Loucy (cell line): ENCODE measurements around the gene ZNF384.
A peak's percentile ranks its signal among the peaks of the same experiment; 100 is the strongest.
"Not testable (repeated sequence)": the region's sequence is repeated elsewhere in the genome, so short reads cannot be mapped to it uniquely, and the experiment has no call there.

Experiments
- H2AFZ ChIP-seq: fragments of 200-600 bp; sonication (generic); 2 replicates; pipeline ENCODE4 v1.6.0; 2016; ENCODE audit warnings: antibody characterized with exemption, mild to moderate bottlenecking, low read length, moderate library complexity
- H3F3A ChIP-seq: fragments of 200-600 bp; 2 replicates; pipeline ENCODE4 v1.6.0; 2016; ENCODE audit warnings: antibody characterized with exemption, low read depth, mild to moderate bottlenecking
- H3K27me3 ChIP-seq: fragments of 200-600 bp; sonication (generic); 2 replicates; pipeline ENCODE4 v1.6.1; 2014; ENCODE audit warnings: low read length, mild to moderate bottlenecking; ENCODE audit not compliant: insufficient read depth, poor library complexity, severe bottlenecking
- H3K36me3 ChIP-seq: fragments of 200-600 bp; sonication (generic); 2 replicates; pipeline ENCODE4 v1.6.1; 2016; ENCODE audit warnings: low read length; ENCODE audit not compliant: insufficient read depth
- H3K4me1 ChIP-seq: fragments of 200-600 bp; sonication (generic); 2 replicates; pipeline ENCODE4 v1.5.1; 2014; ENCODE audit warnings: low read length, mild to moderate bottlenecking; ENCODE audit not compliant: insufficient read depth, poor library complexity, severe bottlenecking
- H3K4me2 ChIP-seq: fragments of 200-600 bp; sonication (generic); 2 replicates; pipeline ENCODE4 v1.6.0; 2014; ENCODE audit warnings: antibody characterized with exemption, low read length, low read depth, mild to moderate bottlenecking; ENCODE audit not compliant: poor library complexity, severe bottlenecking
- H3K4me3 ChIP-seq: fragments of 200-600 bp; sonication (generic); 2 replicates; pipeline ENCODE4 v1.5.1; 2014; ENCODE audit warnings: low read length, mild to moderate bottlenecking, mixed read lengths; ENCODE audit not compliant: poor library complexity, severe bottlenecking
- H3K79me2 ChIP-seq: fragments of 200-600 bp; sonication (generic); 2 replicates; pipeline ENCODE4 v1.6.1; 2014; ENCODE audit warnings: low read length; ENCODE audit not compliant: insufficient read depth
- H3K9ac ChIP-seq: fragments of 200-600 bp; sonication (generic); 2 replicates; pipeline ENCODE4 v1.6.0; 2014; ENCODE audit warnings: mild to moderate bottlenecking, low read depth, low read length, moderate library complexity; ENCODE audit not compliant: poor library complexity, severe bottlenecking
- H3K9me2 ChIP-seq: fragments of 200-600 bp; sonication (generic); replicated peaks from 2 replicates; pipeline ENCODE4 v1.6.1; 2016; ENCODE audit warnings: low read depth, low read length, mixed read lengths
- H3K9me3 ChIP-seq: fragments of 200-600 bp; sonication (generic); 2 replicates; pipeline ENCODE4 v1.6.1; 2014; ENCODE audit warnings: mild to moderate bottlenecking, antibody characterized with exemption, low read length, low read depth; ENCODE audit not compliant: insufficient read depth
- H4K20me1 ChIP-seq: fragments of 200-600 bp; sonication (generic); 2 replicates; pipeline ENCODE4 v1.6.0; 2014; ENCODE audit warnings: antibody characterized with exemption, low read length, mild to moderate bottlenecking; ENCODE audit not compliant: insufficient read depth, poor library complexity, severe bottlenecking
- CTCF ChIP-seq: fragments of 200-600 bp; sonication (generic); conservative IDR thresholded peaks from 2 replicates; pipeline ENCODE4 v1.5.1; 2014; ENCODE audit warnings: mild to moderate bottlenecking, antibody characterized with exemption, low read length
- EZH2phosphoT487 ChIP-seq: fragments of 200-600 bp; IDR thresholded peaks from 2 replicates; pipeline ENCODE4 v1.6.1; 2018; ENCODE audit warnings: antibody characterized with exemption, mild to moderate bottlenecking, moderate library complexity, borderline replicate concordance

Gene ZNF384

GRCh38 chr12:6708960-6709394 is 19.8 kb upstream of the ZNF384 start:
- H3K36me3 ChIP-seq, result no peaks in the 10 kb centered on the region
- no peaks in the 10 kb centered on the region for H3F3A ChIP-seq
- H3K4me1 ChIP-seq, result peaks cover 10% of the 10 kb centered on the region
- H3K4me3 ChIP-seq, result no peak overlapping the region
- H3K79me2 ChIP-seq, result no peaks in the 10 kb centered on the region
- peak overlapping the region; percentile 32; the same call in 1 of the 2 replicates for H2AFZ ChIP-seq
- TF ChIP-seq EZH2phosphoT487 (no peak), CTCF (no peak)
- no peaks in the 10 kb centered on the region for H4K20me1 ChIP-seq
- H3K9ac ChIP-seq, result no peak overlapping the region
- no peaks in the 10 kb centered on the region for H3K9me3 ChIP-seq
- H3K9me2 ChIP-seq, result no peaks in the 10 kb centered on the region
- peak overlapping the region; percentile 13 for H3K4me2 ChIP-seq
- no peaks in the 10 kb centered on the region for H3K27me3 ChIP-seq

GRCh38 chr12:6708351-6708750 is 19.2 kb upstream of the ZNF384 start:
- H3F3A ChIP-seq, H3K9ac ChIP-seq, H3K9me2 ChIP-seq, H3K36me3 ChIP-seq, H4K20me1 ChIP-seq, H3K9me3 ChIP-seq, H3K79me2 ChIP-seq, H3K4me2 ChIP-seq, H3K4me3 ChIP-seq, H3K27me3 ChIP-seq: not testable (repeated sequence)
- H3K4me1 ChIP-seq, result peaks cover 10% of the 10 kb centered on the region
- 0 out of 2 replicates have a peak overlapping the region, but pooled peaks have one; percentile 49 for H2AFZ ChIP-seq

- no peak overlapping the region for H3K9ac ChIP-seq
- H3K4me3 ChIP-seq, result peak overlapping the region; percentile 0
- H4K20me1 ChIP-seq, result no peaks in the 10 kb centered on the region
- H3K4me1 ChIP-seq, result peaks cover 3% of the 10 kb centered on the region
- H3F3A ChIP-seq, result no peaks in the 10 kb centered on the region
- H3K27me3 ChIP-seq, result no peaks in the 10 kb centered on the region
- no peaks in the 10 kb centered on the region for H3K36me3 ChIP-seq
- peak overlapping the region; percentile 78 for H2AFZ ChIP-seq
- no peaks in the 10 kb centered on the region for H3K9me2 ChIP-seq
- H3K79me2 ChIP-seq, result no peaks in the 10 kb centered on the region
- no peaks in the 10 kb centered on the region for H3K9me3 ChIP-seq
- peak; percentile 24 for TF ChIP-seq CTCF
- no peak for TF ChIP-seq EZH2phosphoT487
- peak overlapping the region; percentile 32 for H3K4me2 ChIP-seq
These were observed 14.5 kb upstream of the ZNF384 start for GRCh38 chr12:6703631-6704030.

- Histone ChIP-seq H3K36me3 (no peaks in the 10 kb centered on the region), H2AFZ (no peak overlapping the region), H3K4me3 (no peak overlapping the region), H3K27me3 (no peaks in the 10 kb centered on the region), H3F3A (no peaks in the 10 kb centered on the region), H3K9me2 (no peaks in the 10 kb centered on the region), H3K4me1 (peaks cover under 1% of the 10 kb centered on the region), H3K4me2 (no peak overlapping the region), H3K79me2 (no peaks in the 10 kb centered on the region), H4K20me1 (no peaks in the 10 kb centered on the region), H3K9ac (no peak overlapping the region), H3K9me3 (no peaks in the 10 kb centered on the region)
- TF ChIP-seq CTCF (no peak), EZH2phosphoT487 (no peak)
These were observed 12.0 kb upstream of the ZNF384 start for GRCh38 chr12:6701078-6701768.
